GM23338 (cell line): ENCODE measurements around the gene RPTOR. TPM values are rescaled to one million over a fixed set of nuclear protein-coding genes. Genes with fewer than 3 reads are reported as not detected.

Experiments used
- ATAC-seq: fragments of 200-7000 bp; cut with Tn5 transposase; 3 replicates; pipeline ENCODE4 v1.9.1; 2020
- DNase-seq: peaks from one replicate; pipeline ENCODE4 v3.0.0-alpha.2; 2015; ENCODE audit warnings: low spot score
- H2AFZ ChIP-seq: fragments of 200-600 bp; sonication (generic); 2 replicates; pipeline ENCODE4 v1.8.0; 2016; ENCODE audit warnings: antibody characterized with exemption, mild to moderate bottlenecking, moderate library complexity
- H3F3A ChIP-seq: fragments of 200-600 bp; sonication (generic); replicated peaks from 2 replicates; pipeline ENCODE4 v1.8.0; 2017; ENCODE audit warnings: antibody characterized with exemption, mixed run types, low read depth
- H3K27ac ChIP-seq: fragments of 200-600 bp; sonication (generic); 2 replicates; pipeline ENCODE4 v1.6.1; 2016; ENCODE audit warnings: low read depth
- H3K27me3 ChIP-seq: fragments of 200-600 bp; sonication (generic); 2 replicates; pipeline ENCODE4 v1.8.0; 2016; ENCODE audit warnings: mild to moderate bottlenecking, mixed run types, moderate library complexity; ENCODE audit not compliant: insufficient read depth
- H3K36me3 ChIP-seq: fragments of 200-600 bp; sonication (generic); 2 replicates; pipeline ENCODE4 v1.8.0; 2016; ENCODE audit warnings: mild to moderate bottlenecking; ENCODE audit not compliant: insufficient read depth
- H3K4me1 ChIP-seq: fragments of 200-600 bp; sonication (generic); 2 replicates; pipeline ENCODE4 v1.8.0; 2016; ENCODE audit warnings: mild to moderate bottlenecking, moderate library complexity; ENCODE audit not compliant: insufficient read depth
- H3K4me2 ChIP-seq: fragments of 200-600 bp; sonication (generic); 2 replicates; pipeline ENCODE4 v1.7.1; 2017; ENCODE audit warnings: mixed run types
- H3K4me3 ChIP-seq: fragments of 200-600 bp; sonication (generic); 2 replicates; pipeline ENCODE4 v1.6.1; 2016; ENCODE audit warnings: mixed run types
- H3K79me2 ChIP-seq: fragments of 200-600 bp; sonication (generic); replicated peaks from 2 replicates; pipeline ENCODE4 v1.8.0; 2017; ENCODE audit warnings: mild to moderate bottlenecking; ENCODE audit not compliant: insufficient read depth
- H3K9me2 ChIP-seq: fragments of 200-600 bp; sonication (generic); 2 replicates; pipeline ENCODE4 v1.8.0; 2017; ENCODE audit not compliant: insufficient read depth
- H4K20me1 ChIP-seq: fragments of 200-600 bp; sonication (generic); replicated peaks from 2 replicates; pipeline ENCODE4 v1.8.0; 2017; ENCODE audit warnings: mild to moderate bottlenecking; ENCODE audit not compliant: insufficient read depth
- H3K27ac Mint-ChIP-seq: 2 replicates; pipeline ENCODE4 v1.8.0; 2020; ENCODE audit warnings: inconsistent platforms, mild to moderate bottlenecking, moderate library complexity, mixed read lengths
- H3K27me3 Mint-ChIP-seq: 3 replicates; pipeline ENCODE4 v1.8.0; 2022; ENCODE audit warnings: low read depth, mild to moderate bottlenecking, moderate library complexity, mixed read lengths, inconsistent platforms; ENCODE audit not compliant: insufficient read depth, poor library complexity
- H3K36me3 Mint-ChIP-seq: 3 replicates; pipeline ENCODE4 v1.8.0; 2021; ENCODE audit warnings: low read depth, mild to moderate bottlenecking, inconsistent platforms, moderate library complexity, mixed read lengths
- H3K4me1 Mint-ChIP-seq: 3 replicates; pipeline ENCODE4 v1.8.0; 2020; ENCODE audit warnings: mild to moderate bottlenecking, inconsistent platforms, mixed read lengths
- H3K4me3 Mint-ChIP-seq: 3 replicates; pipeline ENCODE4 v1.8.0; 2021; ENCODE audit warnings: moderate library complexity, mild to moderate bottlenecking, inconsistent platforms, mixed read lengths
- H3K9me3 Mint-ChIP-seq: 3 replicates; pipeline ENCODE4 v1.8.0; 2020; ENCODE audit warnings: moderate library complexity, mild to moderate bottlenecking, inconsistent platforms, mixed read lengths
- CREB1 ChIP-seq: fragments of 250-450 bp; sonication (Bioruptor Pico); IDR thresholded peaks from 2 replicates; pipeline ENCODE4 v1.5.0; 2020; ENCODE audit warnings: low read depth, mild to moderate bottlenecking, moderate library complexity
- EZH2 ChIP-seq: fragments of 200-600 bp; sonication (generic); IDR thresholded peaks from one replicate; pipeline ENCODE4 v1.8.0; 2017; ENCODE audit warnings: antibody characterized with exemption, mild to moderate bottlenecking, low read depth; ENCODE audit not compliant: unreplicated experiment
- EZH2phosphoT487 ChIP-seq: fragments of 200-600 bp; sonication (generic); IDR thresholded peaks from one replicate; pipeline ENCODE4 v1.8.1; 2018; ENCODE audit warnings: antibody characterized with exemption; ENCODE audit not compliant: unreplicated experiment
- JUNB ChIP-seq: IDR thresholded peaks from one replicate; pipeline ENCODE4 v1.6.1; 2016; ENCODE audit warnings: antibody characterized with exemption; ENCODE audit not compliant: unreplicated experiment
- NANOG ChIP-seq: IDR thresholded peaks from 2 replicates; pipeline ENCODE4 v1.6.1; 2016; ENCODE audit warnings: antibody characterized with exemption, borderline replicate concordance
- POLR2AphosphoS5 ChIP-seq: IDR thresholded peaks from 2 replicates; pipeline ENCODE4 v1.6.1; 2016; ENCODE audit warnings: antibody characterized with exemption, low read depth
- STAT1 ChIP-seq: IDR thresholded peaks from one replicate; pipeline ENCODE4 v1.6.1; 2016; ENCODE audit warnings: antibody characterized with exemption; ENCODE audit not compliant: unreplicated experiment
- ZNF114 ChIP-seq: fragments of 250-450 bp; sonication (Bioruptor Pico); IDR thresholded peaks from 2 replicates; pipeline ENCODE4 v1.5.0; 2020; ENCODE audit warnings: mild to moderate bottlenecking, moderate library complexity
- ZNF331 ChIP-seq: fragments of 250-450 bp; sonication (Bioruptor Pico); IDR thresholded peaks from 2 replicates; pipeline ENCODE4 v1.5.0; 2020; ENCODE audit warnings: low read depth, mild to moderate bottlenecking, moderate library complexity
- polyA plus RNA-seq: library from polyadenylated mRNA; unstranded; fragments of >200 nt; fragmentation: Nextera tagmentation; extraction: Ambion mirVana; gene quantifications from 2 replicates; pipeline ENCODE4 v1.2.1, GENCODE V29; 2016
- total RNA-seq: library from RNA; depleted of rRNA; stranded (reverse); fragments of >200 nt; shearing (Covaris generic); gene quantifications from 2 replicates; pipeline ENCODE4 v1.2.3, GENCODE V29; 2014
- TF ChIP-seq, protein P1 (sequence below): IDR thresholded peaks from one replicate; pipeline ENCODE4 v1.6.1; 2018; ENCODE audit warnings: antibody characterized with exemption; ENCODE audit not compliant: unreplicated experiment
- TF ChIP-seq, protein P2 (sequence below): IDR thresholded peaks from 2 replicates; pipeline ENCODE4 v1.6.1; 2016; ENCODE audit warnings: antibody characterized with exemption
- TF ChIP-seq, protein P3 (sequence below): fragments of 250-450 bp; sonication (Bioruptor Pico); IDR thresholded peaks from 2 replicates; pipeline ENCODE4 v1.5.0; 2020; ENCODE audit warnings: mild to moderate bottlenecking, moderate library complexity
- TF ChIP-seq, protein P4 (sequence below), 2 experiments: fragments of 200-600 bp in 1 of 2; sonication (generic) in 1 of 2; conservative IDR thresholded peaks; 2 replicates each; pipeline versions ENCODE4 v1.5.1 to v1.6.1; 2016 to 2017; ENCODE audit warnings: antibody characterized with exemption in 2 of 2, low read depth in 2 of 2, mild to moderate bottlenecking in 2 of 2, moderate library complexity in 1 of 2

The RPTOR gene
- total and polyA plus RNA-seq, 2 experiments from 2014 or later = 9.5 to 38.0 TPM

DNA sequence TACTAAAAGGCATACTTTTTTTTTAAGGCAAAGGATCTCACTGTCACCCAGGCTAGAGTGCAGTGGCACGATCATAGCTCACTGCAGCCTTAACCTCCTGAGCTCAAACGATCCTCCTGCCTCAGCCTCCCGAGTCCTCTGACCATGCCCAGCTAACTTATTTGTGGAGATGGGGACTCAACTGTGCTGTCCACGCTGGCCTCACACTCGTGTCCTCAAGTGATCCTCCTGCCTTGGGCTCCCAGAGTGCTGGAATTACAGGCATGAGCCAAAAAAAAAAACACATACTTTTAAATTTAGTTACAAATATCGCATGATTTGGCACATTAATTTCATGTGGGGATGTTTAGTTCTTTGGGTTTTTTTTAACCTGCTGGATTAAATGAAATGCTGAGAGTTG, 239.3 kb downstream of the RPTOR start:
- Mint-ChIP-seq H3K4me1 (peaks cover 33% of the 10 kb centered on the region), H3K9me3 (no peaks in the 10 kb centered on the region), H3K27me3 (peaks cover 4% of the 10 kb centered on the region), H3K4me3 (no peak overlapping the region), H3K27ac (no peak overlapping the region), H3K36me3 (no peaks in the 10 kb centered on the region)
- H3K4me2 ChIP-seq = no peak overlapping the region
- H2AFZ ChIP-seq = no peak overlapping the region
- H3K4me1 ChIP-seq = 0 out of 2 replicates have a peak, but pooled peaks cover 10% of the 10 kb centered on the region
- peaks cover 9% of the 10 kb centered on the region for H4K20me1 ChIP-seq
- TF ChIP-seq EZH2 (no peak), ZNF331 (CRISPR knock-in tag) (no peak), NANOG (no peak), EZH2phosphoT487 (no peak), CREB1 (CRISPR knock-in tag) (no peak), STAT1 (no peak), ZNF114 (CRISPR knock-in tag) (no peak), JUNB (no peak), POLR2AphosphoS5 (no peak)
- TF ChIP-seq, protein P1, sequence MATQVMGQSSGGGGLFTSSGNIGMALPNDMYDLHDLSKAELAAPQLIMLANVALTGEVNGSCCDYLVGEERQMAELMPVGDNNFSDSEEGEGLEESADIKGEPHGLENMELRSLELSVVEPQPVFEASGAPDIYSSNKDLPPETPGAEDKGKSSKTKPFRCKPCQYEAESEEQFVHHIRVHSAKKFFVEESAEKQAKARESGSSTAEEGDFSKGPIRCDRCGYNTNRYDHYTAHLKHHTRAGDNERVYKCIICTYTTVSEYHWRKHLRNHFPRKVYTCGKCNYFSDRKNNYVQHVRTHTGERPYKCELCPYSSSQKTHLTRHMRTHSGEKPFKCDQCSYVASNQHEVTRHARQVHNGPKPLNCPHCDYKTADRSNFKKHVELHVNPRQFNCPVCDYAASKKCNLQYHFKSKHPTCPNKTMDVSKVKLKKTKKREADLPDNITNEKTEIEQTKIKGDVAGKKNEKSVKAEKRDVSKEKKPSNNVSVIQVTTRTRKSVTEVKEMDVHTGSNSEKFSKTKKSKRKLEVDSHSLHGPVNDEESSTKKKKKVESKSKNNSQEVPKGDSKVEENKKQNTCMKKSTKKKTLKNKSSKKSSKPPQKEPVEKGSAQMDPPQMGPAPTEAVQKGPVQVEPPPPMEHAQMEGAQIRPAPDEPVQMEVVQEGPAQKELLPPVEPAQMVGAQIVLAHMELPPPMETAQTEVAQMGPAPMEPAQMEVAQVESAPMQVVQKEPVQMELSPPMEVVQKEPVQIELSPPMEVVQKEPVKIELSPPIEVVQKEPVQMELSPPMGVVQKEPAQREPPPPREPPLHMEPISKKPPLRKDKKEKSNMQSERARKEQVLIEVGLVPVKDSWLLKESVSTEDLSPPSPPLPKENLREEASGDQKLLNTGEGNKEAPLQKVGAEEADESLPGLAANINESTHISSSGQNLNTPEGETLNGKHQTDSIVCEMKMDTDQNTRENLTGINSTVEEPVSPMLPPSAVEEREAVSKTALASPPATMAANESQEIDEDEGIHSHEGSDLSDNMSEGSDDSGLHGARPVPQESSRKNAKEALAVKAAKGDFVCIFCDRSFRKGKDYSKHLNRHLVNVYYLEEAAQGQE = no peak
- TF ChIP-seq, protein P2, sequence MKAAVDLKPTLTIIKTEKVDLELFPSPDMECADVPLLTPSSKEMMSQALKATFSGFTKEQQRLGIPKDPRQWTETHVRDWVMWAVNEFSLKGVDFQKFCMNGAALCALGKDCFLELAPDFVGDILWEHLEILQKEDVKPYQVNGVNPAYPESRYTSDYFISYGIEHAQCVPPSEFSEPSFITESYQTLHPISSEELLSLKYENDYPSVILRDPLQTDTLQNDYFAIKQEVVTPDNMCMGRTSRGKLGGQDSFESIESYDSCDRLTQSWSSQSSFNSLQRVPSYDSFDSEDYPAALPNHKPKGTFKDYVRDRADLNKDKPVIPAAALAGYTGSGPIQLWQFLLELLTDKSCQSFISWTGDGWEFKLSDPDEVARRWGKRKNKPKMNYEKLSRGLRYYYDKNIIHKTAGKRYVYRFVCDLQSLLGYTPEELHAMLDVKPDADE = no peak
- TF ChIP-seq, protein P3, sequence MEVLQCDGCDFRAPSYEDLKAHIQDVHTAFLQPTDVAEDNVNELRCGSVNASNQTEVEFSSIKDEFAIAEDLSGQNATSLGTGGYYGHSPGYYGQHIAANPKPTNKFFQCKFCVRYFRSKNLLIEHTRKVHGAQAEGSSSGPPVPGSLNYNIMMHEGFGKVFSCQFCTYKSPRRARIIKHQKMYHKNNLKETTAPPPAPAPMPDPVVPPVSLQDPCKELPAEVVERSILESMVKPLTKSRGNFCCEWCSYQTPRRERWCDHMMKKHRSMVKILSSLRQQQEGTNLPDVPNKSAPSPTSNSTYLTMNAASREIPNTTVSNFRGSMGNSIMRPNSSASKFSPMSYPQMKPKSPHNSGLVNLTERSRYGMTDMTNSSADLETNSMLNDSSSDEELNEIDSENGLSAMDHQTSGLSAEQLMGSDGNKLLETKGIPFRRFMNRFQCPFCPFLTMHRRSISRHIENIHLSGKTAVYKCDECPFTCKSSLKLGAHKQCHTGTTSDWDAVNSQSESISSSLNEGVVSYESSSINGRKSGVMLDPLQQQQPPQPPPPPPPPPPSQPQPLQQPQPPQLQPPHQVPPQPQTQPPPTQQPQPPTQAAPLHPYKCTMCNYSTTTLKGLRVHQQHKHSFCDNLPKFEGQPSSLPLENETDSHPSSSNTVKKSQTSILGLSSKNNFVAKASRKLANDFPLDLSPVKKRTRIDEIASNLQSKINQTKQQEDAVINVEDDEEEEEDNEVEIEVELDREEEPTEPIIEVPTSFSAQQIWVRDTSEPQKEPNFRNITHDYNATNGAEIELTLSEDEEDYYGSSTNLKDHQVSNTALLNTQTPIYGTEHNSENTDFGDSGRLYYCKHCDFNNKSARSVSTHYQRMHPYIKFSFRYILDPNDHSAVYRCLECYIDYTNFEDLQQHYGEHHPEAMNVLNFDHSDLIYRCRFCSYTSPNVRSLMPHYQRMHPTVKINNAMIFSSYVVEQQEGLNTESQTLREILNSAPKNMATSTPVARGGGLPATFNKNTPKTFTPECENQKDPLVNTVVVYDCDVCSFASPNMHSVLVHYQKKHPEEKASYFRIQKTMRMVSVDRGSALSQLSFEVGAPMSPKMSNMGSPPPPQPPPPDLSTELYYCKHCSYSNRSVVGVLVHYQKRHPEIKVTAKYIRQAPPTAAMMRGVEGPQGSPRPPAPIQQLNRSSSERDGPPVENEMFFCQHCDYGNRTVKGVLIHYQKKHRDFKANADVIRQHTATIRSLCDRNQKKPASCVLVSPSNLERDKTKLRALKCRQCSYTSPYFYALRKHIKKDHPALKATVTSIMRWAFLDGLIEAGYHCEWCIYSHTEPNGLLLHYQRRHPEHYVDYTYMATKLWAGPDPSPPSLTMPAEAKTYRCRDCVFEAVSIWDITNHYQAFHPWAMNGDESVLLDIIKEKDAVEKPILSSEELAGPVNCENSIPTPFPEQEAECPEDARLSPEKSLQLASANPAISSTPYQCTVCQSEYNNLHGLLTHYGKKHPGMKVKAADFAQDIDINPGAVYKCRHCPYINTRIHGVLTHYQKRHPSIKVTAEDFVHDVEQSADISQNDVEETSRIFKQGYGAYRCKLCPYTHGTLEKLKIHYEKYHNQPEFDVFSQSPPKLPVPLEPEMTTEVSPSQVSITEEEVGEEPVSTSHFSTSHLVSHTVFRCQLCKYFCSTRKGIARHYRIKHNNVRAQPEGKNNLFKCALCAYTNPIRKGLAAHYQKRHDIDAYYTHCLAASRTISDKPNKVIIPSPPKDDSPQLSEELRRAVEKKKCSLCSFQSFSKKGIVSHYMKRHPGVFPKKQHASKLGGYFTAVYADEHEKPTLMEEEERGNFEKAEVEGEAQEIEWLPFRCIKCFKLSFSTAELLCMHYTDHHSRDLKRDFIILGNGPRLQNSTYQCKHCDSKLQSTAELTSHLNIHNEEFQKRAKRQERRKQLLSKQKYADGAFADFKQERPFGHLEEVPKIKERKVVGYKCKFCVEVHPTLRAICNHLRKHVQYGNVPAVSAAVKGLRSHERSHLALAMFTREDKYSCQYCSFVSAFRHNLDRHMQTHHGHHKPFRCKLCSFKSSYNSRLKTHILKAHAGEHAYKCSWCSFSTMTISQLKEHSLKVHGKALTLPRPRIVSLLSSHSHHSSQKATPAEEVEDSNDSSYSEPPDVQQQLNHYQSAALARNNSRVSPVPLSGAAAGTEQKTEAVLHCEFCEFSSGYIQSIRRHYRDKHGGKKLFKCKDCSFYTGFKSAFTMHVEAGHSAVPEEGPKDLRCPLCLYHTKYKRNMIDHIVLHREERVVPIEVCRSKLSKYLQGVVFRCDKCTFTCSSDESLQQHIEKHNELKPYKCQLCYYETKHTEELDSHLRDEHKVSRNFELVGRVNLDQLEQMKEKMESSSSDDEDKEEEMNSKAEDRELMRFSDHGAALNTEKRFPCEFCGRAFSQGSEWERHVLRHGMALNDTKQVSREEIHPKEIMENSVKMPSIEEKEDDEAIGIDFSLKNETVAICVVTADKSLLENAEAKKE = no peak
- TF ChIP-seq, protein P4, sequence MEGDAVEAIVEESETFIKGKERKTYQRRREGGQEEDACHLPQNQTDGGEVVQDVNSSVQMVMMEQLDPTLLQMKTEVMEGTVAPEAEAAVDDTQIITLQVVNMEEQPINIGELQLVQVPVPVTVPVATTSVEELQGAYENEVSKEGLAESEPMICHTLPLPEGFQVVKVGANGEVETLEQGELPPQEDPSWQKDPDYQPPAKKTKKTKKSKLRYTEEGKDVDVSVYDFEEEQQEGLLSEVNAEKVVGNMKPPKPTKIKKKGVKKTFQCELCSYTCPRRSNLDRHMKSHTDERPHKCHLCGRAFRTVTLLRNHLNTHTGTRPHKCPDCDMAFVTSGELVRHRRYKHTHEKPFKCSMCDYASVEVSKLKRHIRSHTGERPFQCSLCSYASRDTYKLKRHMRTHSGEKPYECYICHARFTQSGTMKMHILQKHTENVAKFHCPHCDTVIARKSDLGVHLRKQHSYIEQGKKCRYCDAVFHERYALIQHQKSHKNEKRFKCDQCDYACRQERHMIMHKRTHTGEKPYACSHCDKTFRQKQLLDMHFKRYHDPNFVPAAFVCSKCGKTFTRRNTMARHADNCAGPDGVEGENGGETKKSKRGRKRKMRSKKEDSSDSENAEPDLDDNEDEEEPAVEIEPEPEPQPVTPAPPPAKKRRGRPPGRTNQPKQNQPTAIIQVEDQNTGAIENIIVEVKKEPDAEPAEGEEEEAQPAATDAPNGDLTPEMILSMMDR (conservative IDR thresholded peaks at IDR 0.05; ENCODE audit: low read depth in 2 of 2) = no peak
- no peak overlapping the region for H3K4me3 ChIP-seq
- H3K27me3 ChIP-seq = no peaks in the 10 kb centered on the region
- DNase-seq = no peak
- H3F3A ChIP-seq = no peaks in the 10 kb centered on the region
- no peak for ATAC-seq
- no peaks in the 10 kb centered on the region for H3K36me3 ChIP-seq
- H3K9me2 ChIP-seq = no peaks in the 10 kb centered on the region
- peaks cover 7% of the 10 kb centered on the region for H3K79me2 ChIP-seq
- no peak overlapping the region for H3K27ac ChIP-seq
